ENCODE results near the gene AGBL3.

AGBL3 gene

GRCh38 chr7:135152442-135152841, 166.1 kb downstream of the AGBL3 start:
- no peak for DNase-seq (ENCODE audit: low read depth)
- H3K4me3 ChIP-seq (ENCODE audit: low read length), result no peak overlapping the region
- TF ChIP-seq CTCF (conservative IDR thresholded peaks at IDR 0.05; ENCODE audit: low read length), result no peak

GRCh38 chr7:135154734-135155133, 168.4 kb downstream of the AGBL3 start:
- no peak for TF ChIP-seq CTCF (conservative IDR thresholded peaks at IDR 0.05; ENCODE audit: low read length)
- H3K4me3 ChIP-seq (ENCODE audit: low read length), result no peak overlapping the region
- DNase-seq (ENCODE audit: low read depth), result no peak

- no peak for TF ChIP-seq CTCF (conservative IDR thresholded peaks at IDR 0.05; ENCODE audit: low read length)
- no peak overlapping the region for H3K4me3 ChIP-seq (ENCODE audit: low read length)
- no peak for DNase-seq (ENCODE audit: low read depth)
Measured at GRCh38 chr7:135156290-135156689, 170.0 kb downstream of the AGBL3 start.

- no peak for DNase-seq (ENCODE audit: low read depth)
- H3K4me3 ChIP-seq (ENCODE audit: low read length), result no peak overlapping the region
- TF ChIP-seq CTCF (conservative IDR thresholded peaks at IDR 0.05; ENCODE audit: low read length), result no peak
Measured at GRCh38 chr7:135158141-135158655, 171.9 kb downstream of the AGBL3 start.

- DNase-seq (ENCODE audit: low read depth), result no peak
- no peak for TF ChIP-seq CTCF (conservative IDR thresholded peaks at IDR 0.05; ENCODE audit: low read length)
- H3K4me3 ChIP-seq (ENCODE audit: low read length), result no peak overlapping the region
Measured at GRCh38 chr7:135158874-135159273, 172.6 kb downstream of the AGBL3 start.

- H3K4me3 ChIP-seq (ENCODE audit: low read length), result no peak overlapping the region
- TF ChIP-seq CTCF (conservative IDR thresholded peaks at IDR 0.05; ENCODE audit: low read length), result no peak
- no peak for DNase-seq (ENCODE audit: low read depth)
Measured at GRCh38 chr7:135159359-135160085, 173.2 kb downstream of the AGBL3 start.

All from AG10803 (cell line).